Pancreas (tissue), 10 donors: ENCODE measurements around the gene SERPINH1. TPM values are rescaled to one million over a fixed set of nuclear protein-coding genes. Genes with fewer than 3 reads are reported as not detected.

Experiments used
- ATAC-seq, 4 donors: fragments of 200-7000 bp; cut with Tn5 transposase; one replicate each; pipeline versions ENCODE4 v1.8.0 to v1.9.1; 2020; ENCODE audit warnings: mild to moderate bottlenecking in 4 of 4, moderate library complexity in 4 of 4
- DNase-seq, 6 donors: peaks; one replicate each; pipeline ENCODE4 v3.0.0-alpha.2; 2020
- FAIRE-seq: peaks from 2 replicates; lab custom pipeline; 2012; peaks lifted over from hg19 to GRCh38; lab: Jason Lieb, UNC
- H3K27ac ChIP-seq, 4 donors: fragments of 200-600 bp; sonication (generic); 1 replicate in 3 of 4; 2 replicates in 1 of 4; pipeline versions ENCODE4 v1.5.0 to v1.8.0; 2020
- H3K27me3 ChIP-seq, 4 donors: fragments of 200-600 bp; one replicate each; pipeline ENCODE4 v1.8.0; 2021
- H3K36me3 ChIP-seq, 3 donors: fragments of 200-600 bp; sonication (generic) in 1 of 3; one replicate each; pipeline versions ENCODE4 v1.5.0 to v1.8.0; 2020 to 2021
- H3K4me1 ChIP-seq, 3 donors: fragments of 200-600 bp; one replicate each; pipeline ENCODE4 v1.8.0; 2021
- H3K4me3 ChIP-seq, 4 donors: fragments of 200-600 bp; sonication (generic) in 2 of 4; one replicate each; pipeline versions ENCODE4 v1.5.0 to v1.8.0; 2020 to 2021
- H3K9me3 ChIP-seq, 4 donors: fragments of 200-600 bp; one replicate each; pipeline ENCODE4 v1.8.0; 2021
- CTCF ChIP-seq, 4 donors: fragments of 200-600 bp; sonication (generic) in 3 of 4; IDR thresholded peaks; one replicate each; pipeline versions ENCODE4 v1.5.0 to v1.8.0; 2021; ENCODE audit warnings: antibody characterized with exemption in 4 of 4
- WGBS, 2 donors: extraction: QIAGEN DNeasy Blood & Tissue Kit; methylation state at CpG; one replicate each; pipeline ENCODE4 v1.1.7; 2013; 5-methylcytosine and 5-hydroxymethylcytosine counted together
- intact Hi-C, 3 donors: fragments of 100-400 bp; cut with DNase I; formaldehyde crosslinking; loops; one replicate each; pipeline versions ENCODE4 v1.11.1 to v1.14.2; 2022
- polyA plus RNA-seq, 2 donors: library from polyadenylated mRNA; stranded (reverse); fragments of 200-250 nt; gene quantifications; one replicate each; pipeline ENCODE4 v1.2.3, GENCODE V29; 2013
- total RNA-seq, 6 donors: library from RNA; stranded (reverse); fragmentation: NEBNext Ultra II Directional in 4 of 6; extraction: Animal tissue kit (Norgen Biotek cat#: 25700) in 4 of 6; gene quantifications; one replicate each; pipeline versions ENCODE4 v1.2.1 to v1.2.4, GENCODE V29; 2021 to 2023
- donor health status: healthy with polysubstance abuse.
- donor health status: DM: no; HTN: no; CAD: no; lungs with moderate emphysema.
- donor health status: DM: no; HTN: no; CAD: no.
- donor health status: control.
- donor health status: control.
- donor health status: Bipolar disorder and iron deficiency.
- donor health status: DM: yes; HTN: yes; CAD: no.
- donor health status: DM: no; HTN: no; CAD: no.
- donor health status: DM: no; HTN: no; CAD: no.
- donor health status: DM: yes; HTN: yes; CAD: no.

Gene SERPINH1
- total and polyA plus RNA-seq, 8 donors: 9.3 to 87.7 (median 21.1) TPM

DNA sequence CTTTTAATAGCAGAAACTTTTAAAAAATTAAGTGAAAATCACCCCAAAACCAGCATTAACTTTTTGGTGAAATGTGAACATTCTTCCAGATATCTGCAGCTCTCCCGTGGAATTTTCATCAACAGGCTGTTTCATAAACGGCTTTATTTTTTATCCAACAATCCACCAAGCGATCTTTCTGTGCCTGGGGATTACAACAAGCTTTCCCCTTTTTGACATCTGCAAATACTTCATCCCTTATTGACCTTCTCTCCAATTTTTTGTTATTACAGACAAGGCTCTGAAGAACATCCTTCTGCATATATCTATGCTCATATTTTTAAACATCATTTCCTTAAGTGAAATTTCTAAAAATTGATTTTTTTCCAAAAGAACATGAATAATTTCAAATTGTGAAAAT is 5.8 kb upstream of the SERPINH1 start:
- no peak for ATAC-seq
- Histone ChIP-seq H3K27me3 (no peaks in the 10 kb centered on the region), H3K27ac (no peak overlapping the region), H3K4me3 (no peak overlapping the region), H3K36me3 (no peaks in the 10 kb centered on the region), H3K4me1 (no peaks in the 10 kb centered on the region), H3K9me3 (no peaks in the 10 kb centered on the region)
- FAIRE-seq: no peak
- 61 to 70% methylated on average over 3 of the region's 3 CpGs for WGBS, 2 donors
- no peak for DNase-seq
- no peak for TF ChIP-seq CTCF (IDR thresholded peaks at IDR 0.05)
- intact Hi-C loops: no loop called here

- no peaks in the 10 kb centered on the region for H3K9me3 ChIP-seq
- 74 to 78% methylated on average over 17 of the region's 17 CpGs for WGBS, 2 donors
- intact Hi-C loops: no loop called here
- ATAC-seq (no peak), DNase-seq (no peak), FAIRE-seq (no peak)
- no peaks in the 10 kb centered on the region for H3K27me3 ChIP-seq
- no peak overlapping the region for H3K4me3 ChIP-seq
- no peaks in the 10 kb centered on the region for H3K36me3 ChIP-seq
- peak overlapping the region in 2 of 4 donors; percentile 8 to 28 for H3K27ac ChIP-seq
- H3K4me1 ChIP-seq: no peaks in the 10 kb centered on the region
- no peak for TF ChIP-seq CTCF (IDR thresholded peaks at IDR 0.05)
These were observed 4.2 kb upstream of the SERPINH1 start for GRCh38 chr11:75557666-75558494.

- no peak for TF ChIP-seq CTCF (IDR thresholded peaks at IDR 0.05)
- peak overlapping the region in 2 of 4 donors; percentile 28 to 41 for H3K27ac ChIP-seq
- intact Hi-C loops: no loop called here
- FAIRE-seq: no peak
- no peaks in the 10 kb centered on the region for H3K27me3 ChIP-seq
- no peak for ATAC-seq
- H3K36me3 ChIP-seq: no peaks in the 10 kb centered on the region
- H3K4me1 ChIP-seq: peaks cover 5 to 9% (median 6%) of the 10 kb centered on the region in 3 donors
- no peaks in the 10 kb centered on the region for H3K9me3 ChIP-seq
- WGBS, 2 donors: 41 to 45% methylated on average over 8 of the region's 8 CpGs
- H3K4me3 ChIP-seq: no peak overlapping the region
- peak in 1 of 6 donors; percentile 29 for DNase-seq
These were observed 2.9 kb upstream of the SERPINH1 start for GRCh38 chr11:75558939-75559843.

DNA sequence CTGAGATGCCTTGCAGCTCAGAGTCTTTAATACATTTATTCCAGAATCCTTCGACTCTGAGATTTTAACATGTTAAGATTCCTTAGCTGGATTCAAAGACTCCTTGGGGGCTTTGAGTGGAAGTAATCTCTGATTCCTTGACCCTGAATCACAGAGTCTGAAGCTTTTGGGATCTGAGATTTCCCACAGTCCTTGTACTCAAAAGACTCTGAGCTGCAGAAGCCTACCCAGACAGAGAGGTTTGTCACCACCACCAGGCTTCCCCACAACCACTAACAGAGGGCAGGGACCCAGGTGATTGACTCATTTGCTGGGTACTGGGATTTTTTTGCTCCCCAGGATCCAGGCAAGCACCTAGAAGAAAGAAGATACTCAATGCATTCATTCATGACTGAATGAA is 1.4 kb upstream of the SERPINH1 start:
- no peak for ATAC-seq
- no peaks in the 10 kb centered on the region for H3K36me3 ChIP-seq
- intact Hi-C loops: no loop called here
- FAIRE-seq: no peak
- H3K27me3 ChIP-seq: no peaks in the 10 kb centered on the region
- no peak overlapping the region for H3K27ac ChIP-seq
- DNase-seq: no peak
- H3K4me3 ChIP-seq: no peak overlapping the region
- H3K4me1 ChIP-seq: peaks cover 5 to 9% (median 6%) of the 10 kb centered on the region in 3 donors
- H3K9me3 ChIP-seq: no peaks in the 10 kb centered on the region
- no peak for TF ChIP-seq CTCF (IDR thresholded peaks at IDR 0.05)
- WGBS, 2 donors: 76 to 77% methylated on average over 1 of the region's 1 CpG
